ENCODE results near the gene OR2A7.
"Not testable (repeated sequence)": the region's sequence is repeated elsewhere in the genome, so short reads cannot be mapped to it uniquely, and the experiment has no call there.

OR2A7 gene

GRCh38 chr7:144218581-144218980 lies 46.0 kb downstream of the OR2A7 start:
- H3K4me3 ChIP-seq (ENCODE audit: low read depth in 1 of 2, low read length in 2 of 2); H3K27ac ChIP-seq (ENCODE audit: low read length); H3K27me3 ChIP-seq (ENCODE audit: low read depth, low read length); H3K36me3 ChIP-seq (ENCODE audit: control insufficient read depth in 1 of 2, insufficient read depth in 2 of 2, low read length in 2 of 2); H3K4me1 ChIP-seq (ENCODE audit: control insufficient read depth in 1 of 2, insufficient read depth in 2 of 2, low read length in 2 of 2); H3K9me3 ChIP-seq (ENCODE audit: control insufficient read depth in 1 of 2, low read length in 2 of 2): not testable (repeated sequence)

GRCh38 chr7:144217200-144217599 lies 47.4 kb downstream of the OR2A7 start:
- not testable (repeated sequence) for H3K36me3 ChIP-seq (ENCODE audit: control insufficient read depth in 1 of 2, insufficient read depth in 2 of 2, low read length in 2 of 2); H3K27me3 ChIP-seq (ENCODE audit: low read depth, low read length); H3K27ac ChIP-seq (ENCODE audit: low read length); H3K4me1 ChIP-seq (ENCODE audit: control insufficient read depth in 1 of 2, insufficient read depth in 2 of 2, low read length in 2 of 2); H3K9me3 ChIP-seq (ENCODE audit: control insufficient read depth in 1 of 2, low read length in 2 of 2); H3K4me3 ChIP-seq (ENCODE audit: low read depth in 1 of 2, low read length in 2 of 2)
